Measurements from ENCODE around the gene GRHPR.

GRHPR gene

GRCh38 chr9:37422289-37423104 is at the start of gene GRHPR:
Gene GRHPR, plus strand, starts transcription at chr9:37422696. Its CDS starts 55 bp downstream, at chr9:37422751.
- peak within 1 kb of the TSS; percentile 79 for H3K4me3 ChIP-seq (ENCODE audit: low read depth, low read length)
- TF ChIP-seq CTCF (IDR thresholded peaks at IDR 0.05; ENCODE audit: borderline replicate concordance, insufficient read depth, low read depth, low read length): no peak

- no peak overlapping the region for H3K4me3 ChIP-seq (ENCODE audit: low read depth, low read length)
Observed at GRCh38 chr9:37372839-37373238, 49.7 kb upstream of the GRHPR start.

GRCh38 chr9:37373621-37374020 is 48.9 kb upstream of the GRHPR start:
- no peak for TF ChIP-seq CTCF (IDR thresholded peaks at IDR 0.05; ENCODE audit: borderline replicate concordance, insufficient read depth, low read depth, low read length)
- no peak overlapping the region for H3K4me3 ChIP-seq (ENCODE audit: low read depth, low read length)

More at GRCh38 chr9:37372839-37373238, 49.7 kb upstream of the GRHPR start:
- no peak for TF ChIP-seq CTCF (IDR thresholded peaks at IDR 0.05; ENCODE audit: borderline replicate concordance, insufficient read depth, low read depth, low read length)

- no peak for TF ChIP-seq CTCF (IDR thresholded peaks at IDR 0.05; ENCODE audit: borderline replicate concordance, insufficient read depth, low read depth, low read length)
- H3K4me3 ChIP-seq (ENCODE audit: low read depth, low read length): no peak overlapping the region
Observed at GRCh38 chr9:37374892-37375291, 47.6 kb upstream of the GRHPR start.

- TF ChIP-seq CTCF (IDR thresholded peaks at IDR 0.05; ENCODE audit: borderline replicate concordance, insufficient read depth, low read depth, low read length): no peak
- peak overlapping the region; percentile 47 for H3K4me3 ChIP-seq (ENCODE audit: low read depth, low read length)
Observed at GRCh38 chr9:37377688-37378612, 44.5 kb upstream of the GRHPR start.

- peak overlapping the region; percentile 47 for H3K4me3 ChIP-seq (ENCODE audit: low read depth, low read length)
Observed at GRCh38 chr9:37378613-37379004, 43.9 kb upstream of the GRHPR start.

More at GRCh38 chr9:37378613-37379004, 43.9 kb upstream of the GRHPR start:
- TF ChIP-seq CTCF (IDR thresholded peaks at IDR 0.05; ENCODE audit: borderline replicate concordance, insufficient read depth, low read depth, low read length): no peak
